Panc1 (cell line): ENCODE data around the gene TUBA1A. TPM values are rescaled to one million over a fixed set of nuclear protein-coding genes. Genes with fewer than 3 reads are reported as not detected.

Experiments
- ATAC-seq: fragments of 200-7000 bp; cut with Tn5 transposase; 2 replicates; pipeline ENCODE4 v1.9.1; 2020; ENCODE audit warnings: mild to moderate bottlenecking, moderate library complexity
- BruUV-seq: library from RNA; stranded (reverse); fragments of 400-500 nt; replicated peaks from 2 replicates; lab custom pipeline; 2021; lab: Mats Ljungman, UMichigan
- CTCF ChIA-PET: fragments of 300-600 bp; sonication (Branson Sonifier 250); formaldehyde crosslinking; loops from one replicate; lab custom pipeline; 2022; ENCODE audit warnings: antibody characterized with exemption; lab: Charles Lee
- POLR2A ChIA-PET: fragments of 300-600 bp; sonication (Branson Sonifier 250); formaldehyde crosslinking; loops from one replicate; lab custom pipeline; 2022; ENCODE audit warnings: antibody characterized with exemption; lab: Charles Lee
- DNase-seq: peaks from one replicate; pipeline ENCODE4 v3.0.0-alpha.2; 2010; ENCODE audit warnings: low read depth, low spot score
- H3K27ac ChIP-seq: 2 replicates; pipeline ENCODE4 v1.5.1; 2011; ENCODE audit warnings: mild to moderate bottlenecking, low read length, inconsistent platforms
- H3K27me3 ChIP-seq: fragments of 200-500 bp; sonication (Bioruptor generic); 2 replicates; pipeline ENCODE4 v1.6.0; 2014; ENCODE audit warnings: low read length, inconsistent platforms; ENCODE audit not compliant: control insufficient read depth, insufficient read depth
- H3K36me3 ChIP-seq: fragments of 200-500 bp; sonication (Bioruptor generic); 2 replicates; pipeline ENCODE4 v1.5.1; 2014; ENCODE audit warnings: inconsistent platforms, mild to moderate bottlenecking, low read length, moderate library complexity; ENCODE audit not compliant: control insufficient read depth, insufficient read depth
- H3K4me1 ChIP-seq: 2 replicates; pipeline ENCODE4 v1.5.1; 2011; ENCODE audit warnings: inconsistent platforms, mild to moderate bottlenecking, low read length, moderate library complexity; ENCODE audit not compliant: control insufficient read depth, insufficient read depth
- H3K4me3 ChIP-seq, 2 experiments: 2 replicates each; pipeline ENCODE4 v1.5.1; 2011 to 2012; ENCODE audit warnings: low read depth in 2 of 2, low read length in 2 of 2, mild to moderate bottlenecking in 2 of 2, inconsistent platforms in 1 of 2, moderate library complexity in 1 of 2
- H3K9me3 ChIP-seq: fragments of 200-500 bp; sonication (Bioruptor generic); 2 replicates; pipeline ENCODE4 v1.5.1; 2014; ENCODE audit warnings: low read depth, mild to moderate bottlenecking, inconsistent platforms, low read length, moderate library complexity; ENCODE audit not compliant: control insufficient read depth, insufficient read depth
- CTCF ChIP-seq: fragments of 450-650 bp; IDR thresholded peaks from 2 replicates; pipeline ENCODE4 v1.5.1; 2017; ENCODE audit warnings: mild to moderate bottlenecking
- POLR2AphosphoS5 ChIP-seq: IDR thresholded peaks from 2 replicates; pipeline ENCODE4 v1.6.1; 2012; ENCODE audit warnings: mild to moderate bottlenecking, low read depth, low read length, moderate library complexity
- REST ChIP-seq, 2 experiments: IDR thresholded peaks; 2 replicates each; pipeline ENCODE4 v1.6.1; 2011 to 2012; ENCODE audit warnings: low read depth in 2 of 2, control low read depth in 1 of 2, low read length in 1 of 2, mild to moderate bottlenecking in 1 of 2, moderate library complexity in 1 of 2; ENCODE audit not compliant: insufficient read depth in 1 of 2
- SIN3A ChIP-seq: IDR thresholded peaks from 2 replicates; pipeline ENCODE4 v1.6.1; 2012; ENCODE audit warnings: low read depth, mild to moderate bottlenecking, low read length, moderate library complexity, borderline replicate concordance; ENCODE audit not compliant: insufficient read depth
- TCF7L2 ChIP-seq: IDR thresholded peaks from 2 replicates; pipeline ENCODE4 v1.6.1; 2011; ENCODE audit warnings: mild to moderate bottlenecking, low read depth, low read length, inconsistent platforms
- in situ Hi-C: cut with HindIII; loops from 2 replicates; pipeline ENCODE4 v1.10.0; 2016; ENCODE audit warnings: low sequenced_read_pairs, low pct_unique_long_range_greater_than_20kb
- intact Hi-C: fragments of 100-400 bp; cut with micrococcal nuclease; formaldehyde crosslinking; loops from one replicate; pipeline ENCODE4 v1.10.0; 2022; ENCODE audit not compliant: unreplicated experiment
- total RNA-seq: library from RNA; stranded (reverse); gene quantifications from one replicate; pipeline ENCODE4 v1.2.1, GENCODE V29; 2021; ENCODE audit not compliant: unreplicated experiment

Gene TUBA1A
- total RNA-seq, 1 experiment from 2014 or later = 133 TPM

GRCh38 chr12:49198431-49199155 lies 9.7 kb upstream of the TUBA1A start:
- intact Hi-C loops (no loop called here), in situ Hi-C loops (no loop called here)
- TF ChIP-seq CTCF (no peak), TCF7L2 (no peak), REST (IDR thresholded peaks at IDR 0.05; ENCODE audit: insufficient read depth in 1 of 2, low read depth in 2 of 2, low read length in 1 of 2) (no peak), SIN3A (no peak), POLR2AphosphoS5 (no peak)
- Histone ChIP-seq H3K36me3 (no peaks in the 10 kb centered on the region), H3K27me3 (no peaks in the 10 kb centered on the region), H3K4me3 (no peak overlapping the region), H3K4me1 (peaks cover 11% of the 10 kb centered on the region; the same call in 1 of the 2 replicates), H3K9me3 (no peaks in the 10 kb centered on the region), H3K27ac (no peak overlapping the region)
- ATAC-seq (no peak), DNase-seq (no peak)
- ChIA-PET CTCF (no interaction called here), POLR2A (no interaction called here)
- no TSS peak for BruUV-seq

- H3K4me1 ChIP-seq = peaks cover 11% of the 10 kb centered on the region; the same call in 1 of the 2 replicates
- H3K27ac ChIP-seq = no peak overlapping the region
- no peak for TF ChIP-seq SIN3A
- no peak for TF ChIP-seq REST (IDR thresholded peaks at IDR 0.05; ENCODE audit: insufficient read depth in 1 of 2, low read depth in 2 of 2, low read length in 1 of 2)
- no peak for TF ChIP-seq TCF7L2
- no peak for TF ChIP-seq POLR2AphosphoS5
- TF ChIP-seq CTCF = no peak
- no peaks in the 10 kb centered on the region for H3K27me3 ChIP-seq
- no peak overlapping the region for H3K4me3 ChIP-seq
- in situ Hi-C loops = no loop called here
- ChIA-PET CTCF (interaction anchor here (0.8 kb wide), 1 partner anchor 9 kb away, joined by 5 read pairs; no protein-coding TSS in a partner anchor), POLR2A (no interaction called here)
- no TSS peak for BruUV-seq
- DNase-seq (no peak), ATAC-seq (no peak)
- no peaks in the 10 kb centered on the region for H3K9me3 ChIP-seq
- intact Hi-C loops = no loop called here
- no peaks in the 10 kb centered on the region for H3K36me3 ChIP-seq
Measured at GRCh38 chr12:49197256-49197655, 8.4 kb upstream of the TUBA1A start.
